CD8-positive, alpha-beta memory T cell (primary cell): ENCODE results near the gene FOXB2. TPM values are rescaled to one million over a fixed set of nuclear protein-coding genes. Genes with fewer than 3 reads are reported as not detected.
"Not testable (repeated sequence)": the region's sequence is repeated elsewhere in the genome, so short reads cannot be mapped to it uniquely, and the experiment has no call there.

Experiments
- CTCF ChIA-PET: fragments of 350-600 bp; sonication (Branson Sonifier 250); formaldehyde crosslinking; loops from one replicate; lab custom pipeline; 2021; ENCODE audit warnings: antibody characterized with exemption; lab: Charles Lee
- POLR2A ChIA-PET: fragments of 350-600 bp; sonication (Branson Sonifier 250); formaldehyde crosslinking; loops from one replicate; lab custom pipeline; 2021; ENCODE audit warnings: antibody characterized with exemption; lab: Charles Lee
- DNase-seq, 5 donors: peaks; one replicate each; pipeline versions ENCODE4 v3.0.0 to v3.0.0-alpha.2; 2020 to 2022; ENCODE audit warnings: mixed read lengths in 1 of 5
- H3K27ac ChIP-seq: one replicate; pipeline ENCODE4 v1.7.0; 2013; ENCODE audit warnings: low read depth, mild to moderate bottlenecking, low read length, moderate library complexity
- H3K27me3 ChIP-seq: 2 replicates; pipeline ENCODE4 v1.7.0; 2013; ENCODE audit warnings: low read length, mild to moderate bottlenecking; ENCODE audit not compliant: insufficient read depth, poor library complexity, severe bottlenecking
- H3K36me3 ChIP-seq: 2 replicates; pipeline ENCODE4 v1.7.0; 2013; ENCODE audit warnings: mild to moderate bottlenecking, low read length, moderate library complexity; ENCODE audit not compliant: insufficient read depth
- H3K4me1 ChIP-seq: 2 replicates; pipeline ENCODE4 v1.7.0; 2013; ENCODE audit warnings: mild to moderate bottlenecking, low read length, moderate library complexity; ENCODE audit not compliant: insufficient read depth
- H3K4me3 ChIP-seq: 2 replicates; pipeline ENCODE4 v1.7.0; 2013; ENCODE audit warnings: mild to moderate bottlenecking, low read length
- H3K9me3 ChIP-seq: 2 replicates; pipeline ENCODE4 v1.7.0; 2013; ENCODE audit warnings: mild to moderate bottlenecking, low read length
- H3K27ac Mint-ChIP-seq, 8 donors: one replicate each; pipeline ENCODE4 v1.8.0; 2020 to 2021; ENCODE audit warnings: mixed read lengths in 8 of 8, mild to moderate bottlenecking in 6 of 8, inconsistent platforms in 3 of 8, moderate library complexity in 3 of 8
- H3K27me3 Mint-ChIP-seq, 2 donors: one replicate each; pipeline ENCODE4 v1.8.0; 2020 to 2021; ENCODE audit warnings: mixed read lengths in 2 of 2, mild to moderate bottlenecking in 1 of 2, moderate library complexity in 1 of 2
- H3K36me3 Mint-ChIP-seq, 3 donors: one replicate each; pipeline ENCODE4 v1.8.0; 2020 to 2021; ENCODE audit warnings: mixed read lengths in 3 of 3, inconsistent platforms in 1 of 3, mild to moderate bottlenecking in 1 of 3
- H3K4me1 Mint-ChIP-seq, 3 donors: one replicate each; pipeline ENCODE4 v1.8.0; 2020 to 2021; ENCODE audit warnings: mixed read lengths in 3 of 3, inconsistent platforms in 1 of 3, mild to moderate bottlenecking in 1 of 3
- H3K4me3 Mint-ChIP-seq, 7 donors: one replicate each; pipeline ENCODE4 v1.8.0; 2020 to 2021; ENCODE audit warnings: mixed read lengths in 7 of 7, mild to moderate bottlenecking in 6 of 7, moderate library complexity in 4 of 7, inconsistent platforms in 2 of 7
- H3K9me3 Mint-ChIP-seq, 5 donors: one replicate each; pipeline ENCODE4 v1.8.0; 2020 to 2022; ENCODE audit warnings: mixed read lengths in 5 of 5, mild to moderate bottlenecking in 3 of 5, moderate library complexity in 2 of 5, inconsistent platforms in 1 of 5
- polyA plus RNA-seq: library from polyadenylated mRNA; unstranded; fragments of 300-500 nt; fragmentation: Illumina TruSeq; gene quantifications from one replicate; pipeline ENCODE4 v1.2.3, GENCODE V29; 2021
- total RNA-seq, 2 experiments: library from RNA; stranded (reverse); gene quantifications; one replicate each; pipeline ENCODE4 v1.2.3, GENCODE V29; 2021

Gene FOXB2
- total RNA-seq = not detected
- polyA plus RNA-seq = not detected

DNA sequence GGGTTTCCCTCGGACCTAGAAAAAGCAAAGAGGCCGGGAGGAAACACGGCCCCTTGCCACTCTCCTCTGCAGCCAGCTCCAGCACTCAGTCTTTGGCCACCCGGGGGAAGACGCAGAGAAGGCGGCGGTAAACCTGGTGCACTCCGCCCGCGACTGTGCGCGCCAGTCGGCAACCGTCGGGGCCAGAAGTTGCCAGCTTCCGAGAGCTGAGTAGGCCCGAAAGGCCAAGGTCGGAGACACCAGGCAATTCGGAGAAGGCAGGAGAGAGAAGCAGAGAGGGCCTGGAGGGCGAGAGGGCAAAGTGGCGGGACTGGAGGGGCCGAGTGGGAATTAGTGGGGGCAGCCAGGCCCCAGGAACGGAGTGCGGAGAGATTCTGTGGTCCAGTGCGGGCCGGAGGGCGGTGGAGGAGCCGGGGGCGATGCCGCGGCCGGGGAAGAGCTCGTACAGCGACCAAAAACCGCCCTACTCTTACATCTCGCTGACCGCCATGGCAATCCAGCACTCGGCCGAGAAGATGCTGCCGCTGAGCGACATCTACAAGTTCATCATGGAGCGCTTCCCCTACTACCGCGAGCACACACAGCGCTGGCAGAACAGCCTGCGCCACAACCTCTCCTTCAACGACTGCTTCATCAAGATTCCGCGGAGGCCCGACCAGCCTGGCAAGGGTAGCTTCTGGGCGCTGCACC lies at the start of gene FOXB2:
Gene FOXB2 (plus strand): TSS at position 420 of the 690 bp plus-strand sequence. CDS start 0 bp downstream, at position 420.
- no peak for DNase-seq
- H3K4me3 ChIP-seq = no peak within 1 kb of the TSS
- CTCF ChIA-PET = no interaction called here
- peaks cover 37% of the 10 kb centered on the region for H3K27me3 ChIP-seq
- Mint-ChIP-seq H3K4me3 (peak within 1 kb of the TSS in 4 of 7 donors; percentile 32 to 73 (median 56)), H3K4me1 (peaks cover 20 to 41% (median 25%) of the 10 kb centered on the region in 3 donors), H3K27ac (peak within 1 kb of the TSS in 1 of 8 donors; percentile 39), H3K27me3 (peaks cover 52 to 78% of the 10 kb centered on the region in 2 donors), H3K36me3 (no peaks in the 10 kb centered on the region), H3K9me3 (peaks cover 0 to 2% (median 2%) of the 10 kb centered on the region in 5 donors)
- no peaks in the 10 kb centered on the region for H3K36me3 ChIP-seq
- no peaks in the 10 kb centered on the region for H3K9me3 ChIP-seq
- no peak within 1 kb of the TSS for H3K27ac ChIP-seq
- H3K4me1 ChIP-seq = no peaks in the 10 kb centered on the region
- POLR2A ChIA-PET = no interaction called here

DNA sequence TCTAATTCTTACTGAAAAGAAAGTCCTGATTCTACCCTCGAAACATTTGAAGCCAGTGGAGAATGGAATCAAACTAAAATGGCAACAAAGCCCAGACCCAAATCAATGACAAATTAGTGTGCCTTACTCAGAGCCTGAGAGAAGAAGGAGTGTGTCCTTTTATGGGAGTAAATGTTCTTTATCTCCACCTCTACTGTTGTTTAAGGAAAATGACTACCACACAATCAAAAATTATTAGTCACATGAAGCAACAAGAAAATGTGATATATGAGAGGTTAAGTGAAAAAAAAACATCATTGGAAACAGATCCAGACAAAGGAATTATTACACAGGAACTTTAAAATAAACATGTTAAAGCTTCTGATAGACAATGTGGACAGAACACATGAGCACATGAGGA lies 49.7 kb upstream of the FOXB2 start:
- ChIA-PET POLR2A (no interaction called here), CTCF (no interaction called here)
- H3K27me3 ChIP-seq = no peaks in the 10 kb centered on the region
- no peak overlapping the region for H3K27ac ChIP-seq
- peaks cover 0 to 2% of the 10 kb centered on the region in 2 donors for H3K27me3 Mint-ChIP-seq
- no peak overlapping the region for H3K4me3 ChIP-seq
- no peak overlapping the region for H3K27ac Mint-ChIP-seq
- H3K9me3 Mint-ChIP-seq = peaks cover 0 to 6% (median 0%) of the 10 kb centered on the region in 5 donors
- H3K9me3 ChIP-seq = no peaks in the 10 kb centered on the region
- no peaks in the 10 kb centered on the region for H3K36me3 Mint-ChIP-seq
- H3K4me1 Mint-ChIP-seq = no peaks in the 10 kb centered on the region
- no peaks in the 10 kb centered on the region for H3K4me1 ChIP-seq
- no peak overlapping the region for H3K4me3 Mint-ChIP-seq
- no peaks in the 10 kb centered on the region for H3K36me3 ChIP-seq
- DNase-seq = no peak

- H3K9me3 ChIP-seq, POLR2A ChIA-PET, H3K36me3 ChIP-seq, H3K27me3 ChIP-seq, H3K4me3 Mint-ChIP-seq, H3K4me3 ChIP-seq, H3K36me3 Mint-ChIP-seq, H3K9me3 Mint-ChIP-seq, H3K27ac ChIP-seq, DNase-seq, H3K4me1 Mint-ChIP-seq, H3K4me1 ChIP-seq, CTCF ChIA-PET, H3K27me3 Mint-ChIP-seq, H3K27ac Mint-ChIP-seq: not testable (repeated sequence)
Measured at GRCh38 chr9:76978831-76979230, 40.6 kb upstream of the FOXB2 start.

DNA sequence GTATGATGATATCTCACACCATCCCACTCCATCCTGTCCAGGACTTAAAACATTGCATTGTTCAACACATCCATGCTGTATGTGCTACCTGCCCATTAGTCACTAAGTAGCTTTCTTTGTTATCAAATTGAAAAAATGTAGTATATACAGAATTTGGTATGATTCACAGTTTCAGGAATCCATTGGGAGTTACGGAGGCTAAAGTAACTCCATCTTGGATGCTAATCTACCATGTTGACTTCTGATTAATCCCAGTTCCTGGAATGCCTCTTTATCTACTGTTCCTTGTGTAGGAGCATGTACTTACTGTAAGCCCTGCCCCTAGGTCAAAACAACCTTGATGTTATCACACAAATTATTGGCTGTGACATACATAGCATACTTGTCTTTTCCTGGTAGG lies 38.9 kb upstream of the FOXB2 start:
- Mint-ChIP-seq H3K4me3 (no peak overlapping the region), H3K4me1 (no peaks in the 10 kb centered on the region), H3K27ac (no peak overlapping the region), H3K36me3 (no peaks in the 10 kb centered on the region), H3K9me3 (no peaks in the 10 kb centered on the region), H3K27me3 (peaks cover 2 to 12% of the 10 kb centered on the region in 2 donors)
- no peak overlapping the region for H3K4me3 ChIP-seq
- ChIA-PET CTCF (no interaction called here), POLR2A (no interaction called here)
- no peaks in the 10 kb centered on the region for H3K27me3 ChIP-seq
- H3K9me3 ChIP-seq = no peaks in the 10 kb centered on the region
- H3K36me3 ChIP-seq = no peaks in the 10 kb centered on the region
- no peak for DNase-seq
- no peaks in the 10 kb centered on the region for H3K4me1 ChIP-seq
- no peak overlapping the region for H3K27ac ChIP-seq

- Mint-ChIP-seq H3K27ac (no peak overlapping the region), H3K4me3 (no peak overlapping the region), H3K27me3 (peaks cover 2 to 10% of the 10 kb centered on the region in 2 donors), H3K9me3 (no peaks in the 10 kb centered on the region), H3K4me1 (no peaks in the 10 kb centered on the region), H3K36me3 (no peaks in the 10 kb centered on the region)
- POLR2A ChIA-PET = no interaction called here
- Histone ChIP-seq H3K4me1 (no peaks in the 10 kb centered on the region), H3K27me3 (no peaks in the 10 kb centered on the region), H3K27ac (no peak overlapping the region), H3K36me3 (no peaks in the 10 kb centered on the region), H3K4me3 (no peak overlapping the region), H3K9me3 (no peaks in the 10 kb centered on the region)
- CTCF ChIA-PET = no interaction called here
- DNase-seq = no peak
Measured at GRCh38 chr9:76984486-76984885, 35.0 kb upstream of the FOXB2 start.

DNA sequence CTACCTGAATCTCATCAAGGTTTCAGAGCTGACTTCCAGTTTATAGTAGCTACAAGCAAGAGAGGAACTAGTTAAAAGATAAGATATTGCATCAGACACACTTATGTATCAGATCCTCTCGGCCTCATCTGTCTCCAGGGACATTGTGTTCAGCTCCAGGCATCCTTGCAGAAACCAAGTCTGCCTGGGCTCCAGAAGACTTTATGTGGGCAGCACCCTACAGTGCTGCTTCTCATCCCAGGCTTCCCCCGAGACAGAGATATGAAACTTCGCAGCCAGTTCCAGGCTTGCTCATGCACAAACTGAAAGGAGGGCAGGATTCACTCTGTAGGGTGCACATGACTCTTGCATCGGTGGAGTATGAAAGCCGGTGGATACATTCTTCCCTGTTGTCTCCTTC lies 33.9 kb upstream of the FOXB2 start:
- no peaks in the 10 kb centered on the region for H3K27me3 ChIP-seq
- ChIA-PET CTCF (no interaction called here), POLR2A (no interaction called here)
- H3K27ac ChIP-seq = no peak overlapping the region
- Mint-ChIP-seq H3K27ac (no peak overlapping the region), H3K4me3 (no peak overlapping the region), H3K9me3 (no peaks in the 10 kb centered on the region), H3K4me1 (no peaks in the 10 kb centered on the region), H3K27me3 (peaks cover 2 to 14% of the 10 kb centered on the region in 2 donors), H3K36me3 (no peaks in the 10 kb centered on the region)
- no peak overlapping the region for H3K4me3 ChIP-seq
- DNase-seq = no peak
- H3K36me3 ChIP-seq = no peaks in the 10 kb centered on the region
- no peaks in the 10 kb centered on the region for H3K4me1 ChIP-seq
- H3K9me3 ChIP-seq = no peaks in the 10 kb centered on the region

DNA sequence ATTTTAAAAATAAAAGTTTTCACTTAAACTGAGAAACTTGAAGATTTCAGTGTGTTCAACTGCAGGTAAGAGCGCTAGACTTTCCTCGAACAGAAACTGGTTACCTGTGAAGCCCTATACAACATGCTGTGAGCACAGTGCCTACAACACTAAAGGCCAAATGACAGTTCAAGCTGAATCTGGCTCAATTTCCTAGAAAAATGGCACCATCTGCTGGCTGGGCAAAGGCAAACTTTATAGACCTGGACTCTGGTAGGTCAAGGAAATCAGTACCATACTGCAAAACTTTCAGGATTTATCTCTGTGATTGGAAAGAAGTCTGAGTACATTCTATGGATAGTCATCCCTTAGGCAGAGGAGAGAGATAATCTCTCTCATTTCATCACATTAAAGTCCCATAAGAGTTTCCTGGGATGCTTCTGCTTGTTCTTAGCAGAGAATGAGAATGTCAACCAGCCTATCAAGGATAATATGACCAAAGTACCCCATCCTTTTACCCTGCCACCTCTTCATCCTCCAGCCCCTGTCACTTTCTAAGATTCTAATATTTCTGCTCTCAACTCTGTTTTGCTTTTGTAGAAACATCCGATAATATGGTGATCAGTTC lies 31.8 kb upstream of the FOXB2 start:
- H3K27ac Mint-ChIP-seq = no peak overlapping the region

DNA sequence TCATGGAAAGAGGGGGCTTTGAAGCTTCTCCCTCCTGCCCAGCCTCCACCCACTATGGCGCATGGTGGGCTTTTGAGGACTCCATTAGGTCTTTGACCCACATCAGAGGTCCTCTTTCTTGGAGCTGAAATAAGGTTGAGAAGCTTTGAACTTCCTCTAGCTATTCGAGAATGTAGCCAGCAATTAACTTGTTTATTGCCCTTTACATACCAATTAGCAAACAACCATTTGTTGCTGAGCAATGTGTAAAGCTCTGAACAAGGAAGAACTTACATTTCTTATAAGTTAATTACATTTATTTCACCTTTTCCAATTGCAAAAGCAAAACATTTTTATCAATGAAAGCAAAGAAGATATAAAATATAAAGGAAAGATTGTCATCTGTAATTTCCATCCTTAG lies 30.5 kb upstream of the FOXB2 start:
- no peak overlapping the region for H3K27ac ChIP-seq
- H3K4me1 ChIP-seq = no peaks in the 10 kb centered on the region
- no peaks in the 10 kb centered on the region for H3K9me3 Mint-ChIP-seq
- no peaks in the 10 kb centered on the region for H3K36me3 Mint-ChIP-seq
- no peaks in the 10 kb centered on the region for H3K27me3 ChIP-seq
- H3K27me3 Mint-ChIP-seq = peaks cover 4 to 14% of the 10 kb centered on the region in 2 donors
- POLR2A ChIA-PET = no interaction called here
- H3K27ac Mint-ChIP-seq = no peak overlapping the region
- no peaks in the 10 kb centered on the region for H3K9me3 ChIP-seq
- H3K4me1 Mint-ChIP-seq = no peaks in the 10 kb centered on the region
- no peak overlapping the region for H3K4me3 ChIP-seq
- H3K4me3 Mint-ChIP-seq = no peak overlapping the region
- CTCF ChIA-PET = no interaction called here
- H3K36me3 ChIP-seq = no peaks in the 10 kb centered on the region
- no peak for DNase-seq

More for the DNA sequence above, 31.8 kb upstream of the FOXB2 start:
- no peaks in the 10 kb centered on the region for H3K4me1 Mint-ChIP-seq
- POLR2A ChIA-PET = no interaction called here
- H3K4me1 ChIP-seq = no peaks in the 10 kb centered on the region
- no peaks in the 10 kb centered on the region for H3K27me3 ChIP-seq
- CTCF ChIA-PET = interaction anchor here (0.9 kb wide), 1 partner anchor 9 kb away, joined by 3 read pairs; no protein-coding TSS in a partner anchor
- H3K9me3 ChIP-seq = no peaks in the 10 kb centered on the region
- H3K4me3 ChIP-seq = no peak overlapping the region
- H3K4me3 Mint-ChIP-seq = no peak overlapping the region
- H3K36me3 ChIP-seq = no peaks in the 10 kb centered on the region
- peaks cover 4 to 14% of the 10 kb centered on the region in 2 donors for H3K27me3 Mint-ChIP-seq
- no peak for DNase-seq
- no peak overlapping the region for H3K27ac ChIP-seq
- no peaks in the 10 kb centered on the region for H3K36me3 Mint-ChIP-seq
- H3K9me3 Mint-ChIP-seq = no peaks in the 10 kb centered on the region
